Glomerular visceral epithelial cell (primary cell): ENCODE data around the gene SMOC2.

Experiments
- DNase-seq: peaks from one replicate; pipeline ENCODE4 v3.0.0-alpha.2; 2016; ENCODE audit errors: extremely low spot score

Gene SMOC2

GRCh38 chr6:168480481-168480880 is 39.5 kb downstream of the SMOC2 start:
- no peak for DNase-seq

DNA sequence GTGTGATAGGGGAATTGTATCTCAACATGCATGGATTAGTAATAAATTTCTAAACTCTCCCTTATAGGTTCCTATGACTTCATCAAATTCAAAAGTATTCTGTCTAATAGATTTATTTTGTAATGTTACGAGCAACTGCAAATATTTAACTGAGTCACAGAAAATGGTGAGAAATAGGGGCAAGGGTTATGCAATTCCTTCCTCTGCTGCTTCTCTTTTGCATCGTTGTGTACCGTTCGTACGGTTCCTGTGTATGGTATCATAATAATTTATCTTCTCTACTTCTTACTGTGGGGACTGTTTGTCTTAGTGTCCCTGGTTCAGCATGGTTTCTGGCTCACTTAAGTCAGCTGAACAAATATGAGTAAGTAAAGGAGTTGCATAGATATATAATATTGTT is 44.8 kb downstream of the SMOC2 start:
- DNase-seq = no peak

- no peak for DNase-seq
Measured at GRCh38 chr6:168490757-168491156, 49.8 kb downstream of the SMOC2 start.

DNA sequence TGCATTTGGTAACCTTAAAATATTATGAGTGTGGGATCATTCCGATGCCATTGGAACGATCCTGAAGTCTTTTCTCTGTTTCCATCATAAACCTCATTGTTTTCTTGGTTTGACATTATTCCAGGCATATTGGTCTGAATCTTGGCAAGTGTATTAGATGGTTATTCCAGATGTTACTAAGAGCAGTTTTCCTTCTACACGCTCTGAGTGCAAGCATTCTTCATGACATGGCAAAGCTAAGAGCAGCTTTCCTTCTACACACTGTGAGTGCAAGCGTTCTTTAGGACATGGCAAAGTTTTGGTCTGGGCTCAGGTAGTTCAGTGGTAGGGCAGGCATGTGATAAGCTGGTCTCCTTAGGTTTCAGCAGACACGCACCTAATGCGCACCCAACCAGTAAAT is 53.0 kb downstream of the SMOC2 start:
- no peak for DNase-seq

DNA sequence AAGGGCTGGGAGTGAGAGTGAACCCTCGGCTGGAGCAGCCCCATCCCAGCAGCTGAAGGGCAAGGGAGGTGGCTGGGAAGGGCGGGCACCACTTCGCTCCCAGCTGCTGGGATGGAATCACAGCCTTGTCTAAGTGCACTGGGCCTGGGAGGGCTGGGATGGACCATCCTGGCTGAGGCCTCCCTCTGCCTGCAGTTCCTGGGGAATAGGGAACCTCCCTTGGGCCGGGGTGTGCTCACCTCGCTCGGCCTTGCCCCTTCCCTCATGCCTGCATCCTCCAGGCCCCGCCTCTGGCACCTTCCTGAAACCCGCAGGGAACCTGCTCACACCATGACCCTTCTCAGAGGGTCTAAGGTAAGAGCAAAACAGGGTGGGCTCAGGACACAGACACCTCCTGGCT is 53.7 kb downstream of the SMOC2 start:
- DNase-seq = no peak

DNA sequence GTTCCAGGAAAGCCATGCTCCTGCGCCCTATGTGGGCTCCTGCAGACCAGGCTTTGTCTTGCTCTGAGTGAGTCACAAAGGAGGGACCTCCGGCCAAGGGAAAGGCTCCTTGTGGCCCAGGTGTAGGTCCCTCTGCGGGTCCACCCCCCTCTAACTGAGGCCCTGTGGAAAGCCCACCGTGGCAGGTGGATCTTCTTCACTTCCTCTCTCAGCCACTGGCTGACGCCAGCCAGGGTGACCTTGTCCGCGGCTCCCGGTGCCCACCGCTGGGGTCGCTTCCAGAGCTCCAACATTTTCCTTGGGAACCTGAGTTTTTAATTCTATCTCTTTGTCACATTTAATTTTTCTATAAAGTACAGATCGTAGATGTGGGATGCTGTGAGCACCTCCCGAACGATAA is 54.1 kb downstream of the SMOC2 start:
- no peak for DNase-seq

GRCh38 chr6:168495636-168496035 is 54.7 kb downstream of the SMOC2 start:
- no peak for DNase-seq

DNA sequence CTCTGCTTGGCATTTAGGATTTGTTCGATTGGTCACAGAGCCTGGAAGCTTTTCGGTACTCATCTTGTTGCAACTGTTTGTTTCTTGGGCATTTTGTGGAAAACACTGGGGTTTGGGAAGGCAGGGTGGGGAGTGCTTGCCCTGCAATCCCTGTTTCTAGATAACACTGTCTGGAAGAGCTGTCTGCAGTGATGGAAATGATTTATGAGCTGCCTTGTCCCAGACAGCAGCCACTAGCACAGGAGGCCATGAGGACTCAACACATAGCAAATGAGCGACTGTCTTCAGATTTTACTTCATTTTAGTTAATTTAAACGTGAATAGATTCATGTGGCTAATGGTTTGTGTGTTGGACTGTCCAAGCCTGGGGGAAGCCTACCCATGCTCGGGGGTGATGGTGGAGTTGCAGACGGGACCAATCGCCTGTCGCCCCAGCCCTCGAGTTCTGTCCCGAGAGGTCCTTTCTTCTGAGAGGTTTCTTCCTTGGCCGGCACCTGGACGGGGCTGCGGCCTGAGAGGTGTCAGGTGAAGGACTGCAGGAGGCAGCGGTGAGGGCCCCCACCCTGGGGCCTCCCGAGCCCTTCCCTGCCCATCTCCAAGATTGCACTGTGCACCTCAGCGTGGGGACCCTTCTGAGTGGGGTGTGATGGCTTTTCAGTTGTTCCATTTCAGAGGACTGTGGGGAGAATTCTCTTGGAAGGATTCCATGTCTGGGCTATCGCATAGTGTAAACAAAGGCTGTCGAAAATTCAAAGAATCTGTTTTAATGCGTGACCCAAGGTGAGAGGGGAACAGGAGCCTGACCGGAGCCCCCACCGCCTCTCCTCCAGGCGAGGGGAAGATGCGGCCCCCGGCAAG is 55.4 kb downstream of the SMOC2 start:
- no peak for DNase-seq

GRCh38 chr6:168496997-168497331 is 56.0 kb downstream of the SMOC2 start:
- no peak for DNase-seq

- no peak for DNase-seq
Measured at GRCh38 chr6:168497381-168497780, 56.4 kb downstream of the SMOC2 start.

- DNase-seq = no peak
Measured at GRCh38 chr6:168498161-168498843, 57.3 kb downstream of the SMOC2 start.

DNA sequence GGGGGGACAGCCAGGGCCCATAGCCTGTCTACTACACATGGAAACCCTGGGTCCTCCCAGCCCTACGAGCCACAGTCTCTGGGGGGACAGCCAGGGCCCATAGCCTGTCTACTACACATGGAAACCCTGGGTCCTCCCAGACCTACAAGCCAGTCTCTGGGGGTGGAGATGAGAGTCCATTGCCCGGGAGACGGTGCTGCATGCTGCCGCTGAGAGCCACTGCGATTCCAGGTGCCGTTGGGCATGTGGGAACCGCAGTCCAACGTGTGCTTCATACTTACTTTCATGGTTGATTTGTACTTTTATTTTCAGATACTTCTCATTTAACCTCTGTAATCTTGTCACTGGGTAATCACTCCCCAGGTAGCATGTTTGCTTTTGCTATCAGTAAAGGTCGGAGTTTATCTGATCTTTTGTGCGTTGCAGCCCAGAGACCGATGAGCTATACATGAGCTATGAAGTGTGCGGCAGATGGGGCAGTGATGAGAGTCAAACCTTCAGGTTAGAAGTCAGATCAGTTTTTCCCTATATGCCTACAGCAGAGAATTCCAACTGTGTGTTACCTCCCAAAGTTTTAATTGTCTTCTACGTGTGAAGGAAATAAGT is 58.2 kb downstream of the SMOC2 start:
- DNase-seq = no peak

DNA sequence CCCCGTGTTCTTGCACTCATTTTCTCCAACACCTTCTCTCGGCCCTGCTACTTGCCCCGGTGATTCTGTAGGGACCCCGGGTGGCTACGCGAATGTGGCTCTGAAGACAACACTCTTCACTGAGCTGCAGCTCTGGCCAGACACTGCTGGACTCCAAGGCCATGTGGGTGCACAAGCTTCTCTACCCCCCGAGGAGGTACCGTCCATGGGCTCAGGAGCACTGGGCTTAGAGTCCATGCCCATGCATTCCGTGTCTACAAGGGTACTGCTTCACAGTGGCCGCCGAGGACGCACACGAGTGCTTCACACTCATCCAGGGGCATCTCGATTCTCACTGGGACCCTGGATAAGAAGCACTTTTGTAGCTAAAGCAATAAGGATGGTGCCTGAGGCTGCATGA is 59.5 kb downstream of the SMOC2 start:
- no peak for DNase-seq

GRCh38 chr6:168501561-168501960 is 60.6 kb downstream of the SMOC2 start:
- DNase-seq = no peak

- no peak for DNase-seq
Measured at GRCh38 chr6:168504366-168504765, 63.4 kb downstream of the SMOC2 start.

DNA sequence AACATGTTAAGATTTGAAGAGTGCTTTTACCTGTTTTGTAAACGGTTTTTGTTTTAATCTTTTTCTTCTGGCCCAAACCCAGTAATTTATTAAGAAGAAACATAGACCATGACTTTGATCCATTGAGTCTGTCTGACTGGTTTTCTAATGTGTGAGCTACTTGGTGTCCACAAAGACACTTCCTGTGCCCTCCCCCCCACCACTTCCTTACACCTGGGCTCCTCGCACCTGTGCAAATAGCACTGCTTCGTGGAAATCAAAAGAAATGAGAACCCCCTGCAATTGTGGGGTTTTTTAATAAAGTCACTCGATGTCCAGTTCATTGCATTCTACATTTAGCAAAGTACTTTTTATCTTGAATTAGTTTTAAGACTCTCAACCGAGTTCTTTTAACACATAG is 65.5 kb downstream of the SMOC2 start:
- no peak for DNase-seq

DNA sequence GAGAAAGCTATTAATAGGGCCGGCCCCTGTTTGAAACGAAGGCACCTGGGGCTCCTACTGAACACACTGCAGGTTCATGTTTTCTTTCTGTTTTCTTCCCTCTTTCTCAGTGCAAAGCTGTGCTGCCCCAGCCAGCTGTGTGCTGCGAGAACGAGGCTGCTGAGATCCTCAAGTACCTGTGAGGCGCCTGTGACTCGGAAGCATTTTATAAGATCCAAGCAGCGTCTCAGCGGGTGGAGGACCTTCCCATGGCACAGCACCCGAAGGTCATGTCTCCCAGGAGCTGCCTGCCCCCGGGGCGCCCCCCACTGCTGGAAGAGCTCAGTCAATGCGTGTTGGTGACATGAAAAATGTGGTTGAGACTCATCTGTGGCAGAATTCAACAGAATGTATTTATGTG is 66.3 kb downstream of the SMOC2 start:
- DNase-seq = no peak

GRCh38 chr6:168507730-168508129 is 66.7 kb downstream of the SMOC2 start:
- no peak for DNase-seq

DNA sequence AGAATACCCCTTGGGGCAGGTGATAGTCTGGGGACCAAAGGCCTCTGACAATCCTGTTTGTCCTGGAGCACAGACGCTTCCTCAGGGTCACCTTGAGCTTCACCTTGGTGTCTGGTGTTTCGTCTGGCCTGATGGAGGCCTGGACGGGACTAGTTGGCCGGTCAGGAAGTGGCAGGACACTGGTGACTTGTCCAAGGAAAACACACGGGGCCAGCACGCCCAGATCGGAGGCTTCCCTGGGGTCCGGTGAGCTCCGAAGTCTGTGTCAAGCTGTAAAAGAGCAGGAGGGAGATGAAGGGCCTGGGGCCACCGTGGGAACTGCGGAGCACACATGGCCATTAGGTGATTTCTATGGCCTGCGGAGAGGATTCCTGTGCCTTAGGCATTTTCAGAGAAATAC is 67.9 kb downstream of the SMOC2 start:
- no peak for DNase-seq

- no peak for DNase-seq
Measured at GRCh38 chr6:168513766-168514165, 72.8 kb downstream of the SMOC2 start.

DNA sequence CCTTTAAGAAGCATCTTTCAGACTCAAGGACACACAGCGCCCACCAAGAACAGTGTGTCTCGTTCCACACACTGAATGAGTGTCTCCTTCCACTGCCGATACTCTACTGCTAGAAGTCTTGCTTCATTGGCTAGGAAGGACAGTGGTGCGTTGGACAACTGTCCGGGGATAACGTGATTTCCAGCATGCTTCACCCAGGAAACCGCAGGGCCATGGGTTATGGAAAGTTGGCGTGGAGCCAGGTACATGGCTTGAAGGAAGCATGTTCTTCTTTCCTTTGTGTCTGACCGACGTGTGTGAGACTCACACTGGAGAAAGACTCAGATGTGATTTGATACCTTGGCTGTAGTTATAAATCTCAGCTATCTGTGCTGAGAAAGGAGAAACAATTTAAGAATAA is 73.2 kb downstream of the SMOC2 start:
- DNase-seq = no peak

DNA sequence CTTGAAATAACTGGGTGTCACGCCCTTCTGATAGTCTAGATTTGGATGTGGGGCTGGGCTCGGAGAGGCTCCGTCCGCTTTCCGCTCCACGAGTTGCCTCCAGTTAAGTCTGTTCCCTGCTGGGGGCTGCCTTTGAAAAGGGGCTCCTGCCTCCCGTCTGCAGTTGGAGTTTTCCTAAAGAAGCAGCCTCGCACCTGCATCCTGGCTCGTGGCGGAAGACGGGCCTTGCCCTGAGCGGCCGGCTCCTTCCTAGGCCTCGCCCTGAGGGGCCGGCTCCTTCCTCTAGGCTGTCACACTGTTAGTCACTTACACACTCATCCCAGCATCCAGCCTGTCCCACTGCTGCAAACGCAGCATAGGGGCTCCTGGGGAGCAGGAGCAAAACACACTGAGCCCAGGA is 74.4 kb downstream of the SMOC2 start:
- no peak for DNase-seq
